Thyroid gland (tissue), 4 donors: Measurements from ENCODE around the gene PREX1. TPM values are rescaled to one million over a fixed set of nuclear protein-coding genes. Genes with fewer than 3 reads are reported as not detected.

Source experiments
- DNase-seq, 2 donors: peaks; one replicate each; pipeline ENCODE4 v3.0.0-alpha.2; 2019
- H3K27ac ChIP-seq, 3 donors: fragments of 200-600 bp; sonication (generic); 1 replicate in 2 of 3; 2 replicates in 1 of 3; pipeline ENCODE4 v1.5.1; 2016 to 2019; ENCODE audit warnings: mild to moderate bottlenecking in 1 of 3, moderate library complexity in 1 of 3
- H3K27me3 ChIP-seq: fragments of 200-600 bp; sonication (generic); one replicate; pipeline ENCODE4 v1.5.1; 2019
- H3K36me3 ChIP-seq, 2 donors: fragments of 200-600 bp; sonication (generic); one replicate each; pipeline ENCODE4 v1.5.1; 2016 to 2019
- H3K4me1 ChIP-seq, 2 donors: fragments of 200-600 bp; sonication (generic); one replicate each; pipeline ENCODE4 v1.5.1; 2017 to 2019
- H3K4me3 ChIP-seq, 3 donors: fragments of 200-600 bp; sonication (generic); replicated peaks in 1 of 3; 1 replicate in 2 of 3; 2 replicates in 1 of 3; pipeline ENCODE4 v1.5.1; 2016; ENCODE audit warnings: mild to moderate bottlenecking in 1 of 3
- H3K9me3 ChIP-seq: fragments of 200-600 bp; sonication (generic); one replicate; pipeline ENCODE4 v1.5.1; 2017
- CTCF ChIP-seq, 6 experiments: fragments of 200-600 bp in 3 of 6; fragments of 450-650 bp in 3 of 6; sonication (generic) in 3 of 6; IDR thresholded peaks; one replicate each; pipeline ENCODE4 v1.5.1; 2016 to 2019; ENCODE audit warnings: antibody characterized with exemption in 6 of 6, mild to moderate bottlenecking in 2 of 6, inconsistent platforms in 1 of 6, moderate library complexity in 1 of 6
- POLR2A ChIP-seq, 2 donors: fragments of 450-650 bp; IDR thresholded peaks; one replicate each; pipeline ENCODE4 v1.6.1; 2017; ENCODE audit warnings: antibody characterized with exemption in 2 of 2, mild to moderate bottlenecking in 2 of 2, moderate library complexity in 1 of 2
- WGBS, 2 donors: methylation state at CpG; one replicate each; pipeline ENCODE4 v1.1.5; 2017; 5-methylcytosine and 5-hydroxymethylcytosine counted together
- intact Hi-C: fragments of 100-400 bp; cut with DNase I; formaldehyde crosslinking; loops from one replicate; pipeline ENCODE4 v1.15.1; 2023
- total RNA-seq, 4 donors: library from RNA; depleted of rRNA; stranded (reverse); fragments of >200 nt; gene quantifications; one replicate each; pipeline ENCODE4 v1.2.3, GENCODE V29; 2016

Gene PREX1
- total RNA-seq, 4 donors from 2014 or later: 10.2 to 42.7 (median 18.7) TPM

DNA sequence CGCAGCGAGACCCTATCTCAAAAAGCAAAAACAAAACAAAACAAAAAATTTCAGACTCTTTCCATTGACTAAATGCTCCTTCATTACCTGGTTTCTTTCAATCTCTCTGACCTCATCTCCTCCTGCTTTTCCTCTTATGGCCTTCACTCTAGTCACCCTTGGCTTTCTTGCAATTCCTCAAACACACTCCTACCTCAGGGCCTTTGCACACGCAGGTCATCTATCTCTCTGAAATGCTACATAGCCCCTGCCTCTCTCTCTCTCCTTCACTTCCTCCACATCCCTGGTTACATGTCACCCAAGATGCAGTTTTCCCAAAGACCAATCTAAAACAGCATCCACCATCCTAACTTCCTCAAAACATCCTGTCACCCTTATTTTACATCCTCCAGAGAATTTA, 96.8 kb downstream of the PREX1 start:
- no peak for DNase-seq
- WGBS, 2 donors: 95 to 98% methylated on average over 3 of the region's 3 CpGs
- Histone ChIP-seq H3K27me3 (no peaks in the 10 kb centered on the region), H3K36me3 (no peaks in the 10 kb centered on the region), H3K9me3 (no peaks in the 10 kb centered on the region), H3K4me1 (no peaks in the 10 kb centered on the region), H3K4me3 (no peak overlapping the region), H3K27ac (no peak overlapping the region)
- intact Hi-C loops: no loop called here
- TF ChIP-seq CTCF (IDR thresholded peaks at IDR 0.05): no peak
- TF ChIP-seq POLR2A (IDR thresholded peaks at IDR 0.05): no peak

DNA sequence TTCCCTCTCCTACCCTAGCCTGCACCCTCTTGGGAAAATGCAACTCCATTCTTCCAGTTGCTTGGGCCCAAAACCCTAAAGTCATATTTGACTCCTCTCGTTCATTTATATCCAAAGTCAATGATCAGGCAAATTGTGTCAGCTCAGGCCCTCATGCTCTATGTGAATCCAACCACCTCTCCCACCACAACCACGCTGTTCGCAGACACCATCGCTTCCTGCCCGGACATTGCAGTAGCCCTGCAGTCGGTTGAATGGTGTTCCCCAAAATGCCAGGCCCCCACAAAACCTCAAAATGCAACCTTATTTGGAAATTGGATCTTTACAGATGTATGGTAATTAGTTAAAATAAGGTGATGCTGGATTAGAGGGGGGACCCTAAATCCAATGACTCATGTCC, 98.3 kb downstream of the PREX1 start:
- no peak for DNase-seq
- intact Hi-C loops: no loop called here
- Histone ChIP-seq H3K27me3 (no peaks in the 10 kb centered on the region), H3K4me3 (no peak overlapping the region), H3K36me3 (no peaks in the 10 kb centered on the region), H3K4me1 (peaks cover 0 to under 1% of the 10 kb centered on the region in 2 donors), H3K9me3 (no peaks in the 10 kb centered on the region), H3K27ac (no peak overlapping the region)
- TF ChIP-seq POLR2A (IDR thresholded peaks at IDR 0.05) (no peak), CTCF (IDR thresholded peaks at IDR 0.05) (no peak)
- WGBS, 2 donors: 95 to 97% methylated on average over 6 of the region's 6 CpGs

- no peak overlapping the region for H3K27ac ChIP-seq
- H3K4me1 ChIP-seq: peaks cover 0 to 8% of the 10 kb centered on the region in 2 donors
- no peaks in the 10 kb centered on the region for H3K27me3 ChIP-seq
- no peak for DNase-seq
- H3K4me3 ChIP-seq: no peak overlapping the region
- intact Hi-C loops: no loop called here
- no peaks in the 10 kb centered on the region for H3K9me3 ChIP-seq
- H3K36me3 ChIP-seq: no peaks in the 10 kb centered on the region
- TF ChIP-seq CTCF (IDR thresholded peaks at IDR 0.05): no peak
- no peak for TF ChIP-seq POLR2A (IDR thresholded peaks at IDR 0.05)
- WGBS, 2 donors: 91 to 93% methylated on average over 7 to 9 of the region's 9 CpGs
Measured at GRCh38 chr20:48728042-48728825, 99.6 kb downstream of the PREX1 start.

DNA sequence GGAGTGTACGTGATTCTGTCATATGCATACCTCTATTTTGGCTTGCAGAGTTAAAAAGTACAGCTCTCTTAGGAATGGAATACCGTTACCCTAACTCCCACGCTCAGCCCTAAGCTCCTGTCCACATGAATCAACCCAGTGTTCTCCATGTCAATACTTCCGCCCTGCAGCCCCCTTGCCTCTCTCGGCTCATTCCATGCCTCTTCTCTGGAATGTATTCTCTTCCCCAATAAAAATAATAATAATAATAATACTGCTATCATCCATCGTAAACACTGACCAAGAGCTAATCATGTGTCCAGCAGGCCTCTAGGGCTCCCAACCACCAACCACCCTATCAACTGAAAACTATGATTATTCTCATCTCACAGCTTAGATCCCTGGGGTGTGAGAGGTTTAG, 100.6 kb downstream of the PREX1 start:
- no peak for TF ChIP-seq CTCF (IDR thresholded peaks at IDR 0.05)

GRCh38 chr20:48725555-48725991, 102.2 kb downstream of the PREX1 start:
- Histone ChIP-seq H3K9me3 (no peaks in the 10 kb centered on the region), H3K27me3 (no peaks in the 10 kb centered on the region), H3K36me3 (no peaks in the 10 kb centered on the region), H3K4me1 (peaks cover 0 to 25% of the 10 kb centered on the region in 2 donors), H3K4me3 (no peak overlapping the region), H3K27ac (no peak overlapping the region)
- TF ChIP-seq CTCF (IDR thresholded peaks at IDR 0.05): no peak
- TF ChIP-seq POLR2A (IDR thresholded peaks at IDR 0.05): no peak
- WGBS, 2 donors: 97 to 100% methylated on average over 3 of the region's 3 CpGs
- DNase-seq: no peak
- intact Hi-C loops: no loop called here

More for the DNA sequence above, 100.6 kb downstream of the PREX1 start:
- Histone ChIP-seq H3K36me3 (no peaks in the 10 kb centered on the region), H3K4me1 (peaks cover 0 to 19% of the 10 kb centered on the region in 2 donors), H3K27ac (no peak overlapping the region), H3K27me3 (no peaks in the 10 kb centered on the region), H3K4me3 (no peak overlapping the region), H3K9me3 (no peaks in the 10 kb centered on the region)
- 94 to 96% methylated on average over 6 of the region's 6 CpGs for WGBS, 2 donors
- no peak for DNase-seq
- intact Hi-C loops: no loop called here
